Measurements from ENCODE around the gene CFTR. TPM values are rescaled to one million over a fixed set of nuclear protein-coding genes. Genes with fewer than 3 reads are reported as not detected.

The CFTR gene
- total and polyA plus RNA-seq, 9 of the 15 experiments (the other 6 are each of a cell fraction or from before 2014, with no cell fraction given), result 0.20 TPM; not detected in 8

- in situ Hi-C loops (cut with MboI), result no loop called here
- no peak for ATAC-seq
- Histone ChIP-seq H3K9ac (ENCODE audit: insufficient read depth in 1 of 2, low read depth in 2 of 2, low read length in 2 of 2) (no peak overlapping the region), H4K20me1 (replicated peaks; ENCODE audit: control insufficient read depth, insufficient read depth, low read length) (no peaks in the 10 kb centered on the region), H3K9me1 (ENCODE audit: control insufficient read depth, insufficient read depth, low read length) (no peaks in the 10 kb centered on the region), H3K4me2 (ENCODE audit: insufficient read depth, low read length) (no peak overlapping the region), H3K27me3 (ENCODE audit: control insufficient read depth in 2 of 2, insufficient read depth in 2 of 2, low read length in 2 of 2) (no peaks in the 10 kb centered on the region), H3K9me3 (replicated peaks; ENCODE audit: control insufficient read depth, insufficient read depth, low read depth, low read length) (no peaks in the 10 kb centered on the region), H3K79me2 (ENCODE audit: control insufficient read depth, insufficient read depth, low read length) (no peaks in the 10 kb centered on the region), H3K27ac (ENCODE audit: extremely low read depth, low read depth, low read length) (no peak overlapping the region), H3K36me3 (ENCODE audit: control insufficient read depth, insufficient read depth, low read length) (no peaks in the 10 kb centered on the region), H3K4me3 (no peak overlapping the region), H2AFZ (ENCODE audit: low read depth, low read length) (no peak overlapping the region), H3K4me1 (replicated peaks in 1 of 2; ENCODE audit: control insufficient read depth in 2 of 2, insufficient read depth in 2 of 2, low read length in 2 of 2) (no peaks in the 10 kb centered on the region)
- 0% methylated on average over 2 of the region's 2 CpGs for WGBS (ENCODE audit: insufficient coverage, low coverage, missing lambda C conversion rate)
- no peak for FAIRE-seq
- no peak for TF ChIP-seq HDGF (IDR thresholded peaks at IDR 0.05)
- TF ChIP-seq ZNF766 (CRISPR knock-in tag; conservative IDR thresholded peaks at IDR 0.05), result no peak
- no peak for TF ChIP-seq FIP1L1 (IDR thresholded peaks at IDR 0.05; ENCODE audit: low read depth, low read length, poor library complexity, severe bottlenecking)
- TF ChIP-seq U2AF1 (optimal IDR thresholded peaks at IDR 0.05; ENCODE audit: low read depth, low read length), result no peak
- no peak for TF ChIP-seq GTF2B (IDR thresholded peaks at IDR 0.05; ENCODE audit: extremely low read depth, insufficient read length)
- no peak for TF ChIP-seq TAF7 (tag; IDR thresholded peaks at IDR 0.05)
- TF ChIP-seq CC2D1A (IDR thresholded peaks at IDR 0.05), result no peak
- no peak for TF ChIP-seq FOXJ2 (tag; IDR thresholded peaks at IDR 0.05)
- TF ChIP-seq RNF2 (IDR thresholded peaks at IDR 0.05), result no peak
- TF ChIP-seq FOXO4 (CRISPR knock-in tag; IDR thresholded peaks at IDR 0.05), result no peak
- intact Hi-C loops (cut with micrococcal nuclease), result no loop called here
- ChIA-PET CTCF (ENCODE audit: low intra/inter-chr PET ratio) (no interaction called here), POLR2A (no interaction called here)
- no TSS peak for BruUV-seq (replicated peaks)
- no peak for DNase-seq (ENCODE audit: extremely low read depth in 1 of 4, low spot score in 3 of 4)
Observed at GRCh38 chr7:117550625-117551024, 70.8 kb downstream of the CFTR start.
